ENCODE measurements around the gene SEC31B.

Gene SEC31B

DNA sequence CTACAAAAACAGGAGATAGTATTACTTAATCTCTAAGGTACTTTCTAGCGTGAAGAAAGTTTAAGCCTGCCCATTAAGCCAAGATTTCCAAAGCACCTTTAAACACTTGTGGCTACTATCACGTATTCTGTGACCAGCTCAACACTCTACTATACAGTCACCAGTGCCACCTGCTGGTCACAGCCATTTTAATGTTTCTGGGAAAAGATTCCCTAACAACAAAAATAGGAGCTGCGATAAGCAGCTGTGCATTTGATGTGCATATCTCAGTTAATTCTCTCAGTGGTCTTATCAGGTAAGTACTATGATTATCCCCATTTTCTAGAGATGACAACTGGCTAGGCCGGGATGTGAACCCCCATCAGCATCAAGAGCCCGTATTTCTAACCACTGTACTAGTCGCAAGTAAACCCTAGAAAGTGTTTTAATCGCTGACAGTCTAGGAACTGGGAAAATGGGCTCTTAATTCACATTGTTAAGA lies 860 bp downstream of the SEC31B start:
- DNase-seq (peak; percentile 75), ATAC-seq (no peak)
- H3K9me3 Mint-ChIP-seq = no peaks in the 10 kb centered on the region
- H3K36me3 Mint-ChIP-seq (ENCODE audit: low read depth) = peaks cover 19% of the 10 kb centered on the region
- H3K27me3 Mint-ChIP-seq = no peaks in the 10 kb centered on the region
- H3K27ac Mint-ChIP-seq = no peak overlapping the region
- H3K4me1 Mint-ChIP-seq = peaks cover 11% of the 10 kb centered on the region
- no peak overlapping the region for H3K4me3 Mint-ChIP-seq

DNA sequence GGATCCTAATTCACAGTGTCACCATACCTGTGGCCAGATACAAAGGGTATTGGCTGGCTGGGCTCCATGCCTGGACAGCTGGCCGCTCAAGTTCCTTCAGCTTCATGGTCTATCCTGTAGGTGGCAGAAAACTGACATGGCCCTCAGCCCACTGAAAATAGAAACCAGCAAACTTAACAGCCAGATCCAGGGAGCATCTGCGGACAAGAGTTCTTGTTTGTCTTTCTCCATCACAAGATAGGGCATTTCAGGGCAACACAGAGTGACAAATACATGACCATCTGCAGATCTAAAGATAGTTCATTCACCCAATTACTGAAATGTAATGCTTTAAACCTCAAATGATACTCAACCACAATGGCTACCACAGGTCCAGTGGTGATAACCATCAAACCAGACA lies 2.8 kb downstream of the SEC31B start:
- H3K36me3 Mint-ChIP-seq (ENCODE audit: low read depth) = peaks cover 12% of the 10 kb centered on the region
- ATAC-seq (no peak), DNase-seq (no peak)
- H3K27ac Mint-ChIP-seq = no peak overlapping the region
- no peaks in the 10 kb centered on the region for H3K27me3 Mint-ChIP-seq
- H3K9me3 Mint-ChIP-seq = no peaks in the 10 kb centered on the region
- no peak overlapping the region for H3K4me3 Mint-ChIP-seq
- peaks cover 16% of the 10 kb centered on the region for H3K4me1 Mint-ChIP-seq

DNA sequence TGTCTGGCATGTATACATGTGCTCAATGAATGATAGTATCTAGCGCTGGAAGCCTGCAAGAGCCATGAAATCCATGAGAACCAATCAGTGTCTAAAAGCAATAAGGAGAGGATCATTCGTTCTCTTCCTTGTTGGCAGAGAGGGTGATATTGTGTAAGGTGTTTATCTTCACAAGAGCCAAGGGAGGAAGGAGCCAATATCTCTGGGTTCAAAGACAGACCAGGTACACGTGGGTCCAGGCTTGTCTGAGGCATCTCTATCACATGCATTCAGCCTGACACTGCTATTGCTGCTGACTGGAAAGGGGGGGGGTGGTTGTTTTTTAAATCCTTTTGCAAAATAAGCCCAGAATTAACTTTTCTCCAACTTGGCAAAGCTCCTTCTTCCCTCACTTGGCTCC lies 4.0 kb downstream of the SEC31B start:
- Mint-ChIP-seq H3K27ac (no peak overlapping the region), H3K4me3 (no peak overlapping the region), H3K4me1 (peaks cover 29% of the 10 kb centered on the region), H3K9me3 (no peaks in the 10 kb centered on the region), H3K36me3 (ENCODE audit: low read depth) (peaks cover 12% of the 10 kb centered on the region), H3K27me3 (no peaks in the 10 kb centered on the region)
- ATAC-seq = no peak
- DNase-seq = no peak

DNA sequence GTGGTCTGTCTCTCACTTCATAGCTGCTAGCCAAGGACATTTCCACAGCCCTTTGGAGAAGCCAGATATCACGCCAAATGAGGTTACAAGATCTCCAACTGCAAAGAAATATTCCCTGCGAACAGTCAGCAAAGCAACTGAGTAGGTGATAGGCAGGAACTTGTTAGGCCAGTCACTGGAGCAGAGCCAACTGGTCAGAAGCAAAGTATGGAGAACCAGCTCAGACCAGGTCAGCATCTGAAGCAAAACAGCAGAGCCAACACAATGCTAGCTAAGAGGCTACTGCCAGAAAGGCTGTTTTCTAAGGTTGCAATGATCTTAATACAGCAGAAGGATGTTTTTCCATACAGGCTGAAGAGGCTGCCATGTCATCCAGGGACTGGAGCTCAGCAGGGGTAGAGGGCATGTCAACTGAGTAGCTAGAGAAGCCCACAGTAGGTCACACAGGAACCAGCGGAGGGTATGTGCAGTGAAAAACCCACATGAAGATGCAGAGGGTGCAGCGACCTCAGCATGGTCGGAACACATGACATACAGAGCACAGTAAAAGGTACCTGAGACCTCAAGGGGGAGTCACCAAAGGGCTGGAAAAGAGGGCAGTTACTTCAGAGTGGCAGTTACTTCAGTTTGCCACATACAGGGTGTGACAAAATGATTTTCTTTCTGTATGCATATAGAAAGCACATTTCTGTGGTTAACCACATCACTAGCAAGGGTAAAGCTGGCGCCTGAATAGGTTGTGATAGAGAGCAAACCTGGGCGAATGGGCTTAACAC lies 8.9 kb downstream of the SEC31B start:
- Mint-ChIP-seq H3K27ac (peak overlapping the region; percentile 72), H3K4me1 (peaks cover 66% of the 10 kb centered on the region), H3K27me3 (no peaks in the 10 kb centered on the region), H3K9me3 (no peaks in the 10 kb centered on the region), H3K4me3 (peak overlapping the region; percentile 50), H3K36me3 (ENCODE audit: low read depth) (peaks cover 30% of the 10 kb centered on the region)
- ATAC-seq (peak; percentile 83), DNase-seq (peak; percentile 66)

DNA sequence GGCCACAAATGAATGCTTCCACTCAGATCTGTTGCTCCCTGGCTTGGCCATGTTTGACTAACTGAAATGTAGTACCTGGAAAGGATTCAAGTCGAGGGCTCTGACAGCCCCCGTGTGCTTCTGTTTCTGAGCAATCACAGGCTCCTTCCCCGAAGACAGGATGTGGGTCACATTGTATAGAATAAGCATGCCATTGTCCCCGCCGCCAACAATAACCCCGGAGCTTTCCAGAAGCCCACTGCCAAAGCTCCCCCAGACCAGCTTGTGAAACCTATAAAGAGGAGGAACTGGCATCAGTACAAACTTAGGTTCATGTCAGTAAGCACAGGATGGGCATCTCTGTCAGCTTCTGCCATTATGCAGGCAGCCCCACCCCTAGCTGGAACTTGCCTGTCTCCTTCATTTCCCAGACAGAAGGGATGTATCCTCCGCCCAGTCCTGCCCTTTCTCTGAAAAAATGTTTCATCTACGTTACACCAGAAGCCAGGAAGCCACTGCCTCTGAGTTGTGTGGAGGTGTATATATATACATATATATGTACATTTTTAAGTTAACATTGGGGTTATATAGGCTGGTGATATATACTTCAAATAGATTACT lies 10.3 kb downstream of the SEC31B start:
- peak overlapping the region; percentile 79 for H3K27ac Mint-ChIP-seq
- DNase-seq (peak; percentile 59), ATAC-seq (peak; percentile 16)
- peaks cover 34% of the 10 kb centered on the region for H3K36me3 Mint-ChIP-seq (ENCODE audit: low read depth)
- H3K4me3 Mint-ChIP-seq = peak overlapping the region; percentile 34
- no peaks in the 10 kb centered on the region for H3K27me3 Mint-ChIP-seq
- H3K4me1 Mint-ChIP-seq = peaks cover 70% of the 10 kb centered on the region
- H3K9me3 Mint-ChIP-seq = no peaks in the 10 kb centered on the region

DNA sequence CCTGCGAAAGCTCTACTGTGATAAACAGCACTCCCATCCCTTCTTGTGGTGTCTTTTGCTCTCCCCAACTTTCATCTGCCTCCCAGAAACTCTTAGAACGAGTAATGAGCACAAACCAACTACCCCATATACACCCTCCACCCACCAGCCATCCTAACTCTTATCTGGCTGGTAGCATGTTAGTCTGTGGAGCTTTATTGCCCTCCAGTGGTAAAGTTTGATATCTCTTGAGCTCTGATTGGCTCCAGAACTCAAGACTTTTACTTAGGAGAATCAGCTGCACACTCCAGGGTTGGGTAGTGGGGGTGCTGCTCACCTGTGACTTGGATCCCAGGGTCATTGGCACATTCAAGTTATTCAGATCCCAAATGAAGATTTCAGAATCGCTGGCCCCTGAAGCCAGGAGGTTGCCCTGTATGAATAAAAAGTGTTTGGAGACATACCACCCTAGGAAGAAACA lies 10.9 kb downstream of the SEC31B start:
- Mint-ChIP-seq H3K4me3 (peak overlapping the region; percentile 34), H3K9me3 (no peaks in the 10 kb centered on the region), H3K27ac (peak overlapping the region; percentile 79), H3K36me3 (ENCODE audit: low read depth) (peaks cover 32% of the 10 kb centered on the region), H3K4me1 (peaks cover 70% of the 10 kb centered on the region), H3K27me3 (no peaks in the 10 kb centered on the region)
- DNase-seq = peak; percentile 15
- peak; percentile 38 for ATAC-seq

- DNase-seq (no peak), ATAC-seq (no peak)
- no peaks in the 10 kb centered on the region for H3K27me3 Mint-ChIP-seq
- H3K27ac Mint-ChIP-seq = peak overlapping the region; percentile 79
- peaks cover 32% of the 10 kb centered on the region for H3K36me3 Mint-ChIP-seq (ENCODE audit: low read depth)
- H3K4me1 Mint-ChIP-seq = peaks cover 70% of the 10 kb centered on the region
- peak overlapping the region; percentile 34 for H3K4me3 Mint-ChIP-seq
- H3K9me3 Mint-ChIP-seq = no peaks in the 10 kb centered on the region
Measured at GRCh38 chr10:100508266-100508665, 11.4 kb downstream of the SEC31B start.

DNA sequence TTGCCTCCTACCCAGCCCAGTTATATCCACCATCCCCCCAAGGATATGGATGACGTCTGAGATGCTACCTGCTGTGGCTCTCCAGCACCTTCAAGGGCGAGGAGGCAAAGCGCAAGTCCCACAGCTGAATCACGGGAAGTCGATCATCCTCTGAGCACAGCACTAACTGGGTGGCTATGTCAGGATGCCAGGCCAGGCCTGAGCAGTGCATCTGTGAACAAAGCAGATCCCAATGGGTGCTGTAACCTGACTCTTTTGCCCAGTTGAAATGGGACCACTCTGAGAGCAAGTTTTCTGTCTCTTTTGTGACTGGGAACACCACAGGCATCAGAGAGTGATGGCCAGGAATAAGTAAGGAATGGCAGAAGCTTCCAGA lies 12.3 kb downstream of the SEC31B start:
- DNase-seq (no peak), ATAC-seq (no peak)
- H3K4me1 Mint-ChIP-seq = peaks cover 69% of the 10 kb centered on the region
- no peaks in the 10 kb centered on the region for H3K27me3 Mint-ChIP-seq
- H3K27ac Mint-ChIP-seq = no peak overlapping the region
- H3K4me3 Mint-ChIP-seq = no peak overlapping the region
- H3K9me3 Mint-ChIP-seq = no peaks in the 10 kb centered on the region
- peaks cover 32% of the 10 kb centered on the region for H3K36me3 Mint-ChIP-seq (ENCODE audit: low read depth)

- Mint-ChIP-seq H3K27ac (peak overlapping the region; percentile 70), H3K4me1 (peaks cover 64% of the 10 kb centered on the region), H3K36me3 (ENCODE audit: low read depth) (peaks cover 32% of the 10 kb centered on the region), H3K9me3 (no peaks in the 10 kb centered on the region), H3K27me3 (no peaks in the 10 kb centered on the region), H3K4me3 (no peak overlapping the region)
- ATAC-seq (peak; percentile 80), DNase-seq (peak; percentile 21)
Measured at GRCh38 chr10:100506596-100507356, 12.9 kb downstream of the SEC31B start.

GRCh38 chr10:100505164-100505563 lies 14.5 kb downstream of the SEC31B start:
- peaks cover 36% of the 10 kb centered on the region for H3K36me3 Mint-ChIP-seq (ENCODE audit: low read depth)
- ATAC-seq = no peak

GRCh38 chr10:100504096-100504495 lies 15.6 kb downstream of the SEC31B start:
- Mint-ChIP-seq H3K27ac (no peak overlapping the region), H3K4me1 (peaks cover 39% of the 10 kb centered on the region), H3K9me3 (no peaks in the 10 kb centered on the region), H3K4me3 (no peak overlapping the region), H3K27me3 (no peaks in the 10 kb centered on the region), H3K36me3 (ENCODE audit: low read depth) (peaks cover 34% of the 10 kb centered on the region)
- ATAC-seq = no peak
- DNase-seq = no peak

More at GRCh38 chr10:100505164-100505563, 14.5 kb downstream of the SEC31B start:
- H3K27ac Mint-ChIP-seq = no peak overlapping the region
- no peaks in the 10 kb centered on the region for H3K9me3 Mint-ChIP-seq
- H3K4me1 Mint-ChIP-seq = peaks cover 48% of the 10 kb centered on the region
- no peak for DNase-seq
- no peak overlapping the region for H3K4me3 Mint-ChIP-seq
- H3K27me3 Mint-ChIP-seq = no peaks in the 10 kb centered on the region

DNA sequence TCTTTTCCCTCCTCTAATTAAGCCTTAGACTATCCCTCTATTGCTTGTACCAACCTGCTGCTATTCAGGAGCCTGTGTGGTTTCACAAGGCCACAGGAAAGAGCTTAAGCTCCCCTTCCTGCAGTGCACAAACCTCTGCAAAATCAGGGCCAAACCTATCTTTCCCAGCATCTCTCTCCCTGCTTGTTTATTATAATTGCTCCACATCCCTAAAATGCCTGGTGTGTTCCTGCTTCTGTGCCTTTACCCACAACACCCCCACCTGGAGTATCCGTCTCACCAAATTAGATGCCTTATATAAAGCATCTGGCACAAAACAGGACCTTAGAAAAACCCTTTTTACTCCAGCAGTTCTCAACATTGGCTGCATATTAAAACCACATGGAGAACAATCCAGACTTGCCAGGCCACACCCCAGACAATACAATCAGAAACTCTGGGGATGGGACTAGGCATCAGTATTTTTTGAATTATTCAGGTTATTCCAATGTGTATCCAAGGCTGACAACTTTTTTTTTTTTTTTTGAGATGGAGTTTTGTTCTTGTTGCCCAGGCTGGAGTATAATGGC lies 16.7 kb downstream of the SEC31B start:
- peaks cover 31% of the 10 kb centered on the region for H3K4me1 Mint-ChIP-seq
- no peak overlapping the region for H3K27ac Mint-ChIP-seq

GRCh38 chr10:100501423-100501822 lies 18.2 kb downstream of the SEC31B start:
- Mint-ChIP-seq H3K4me3 (no peak overlapping the region), H3K4me1 (peaks cover 23% of the 10 kb centered on the region), H3K27me3 (no peaks in the 10 kb centered on the region), H3K27ac (no peak overlapping the region), H3K9me3 (no peaks in the 10 kb centered on the region), H3K36me3 (ENCODE audit: low read depth) (peaks cover 28% of the 10 kb centered on the region)
- DNase-seq (no peak), ATAC-seq (no peak)

More for the DNA sequence above, 16.7 kb downstream of the SEC31B start:
- DNase-seq (no peak), ATAC-seq (no peak)
- Mint-ChIP-seq H3K27me3 (no peaks in the 10 kb centered on the region), H3K36me3 (ENCODE audit: low read depth) (peaks cover 33% of the 10 kb centered on the region), H3K4me3 (no peak overlapping the region), H3K9me3 (no peaks in the 10 kb centered on the region)

DNA sequence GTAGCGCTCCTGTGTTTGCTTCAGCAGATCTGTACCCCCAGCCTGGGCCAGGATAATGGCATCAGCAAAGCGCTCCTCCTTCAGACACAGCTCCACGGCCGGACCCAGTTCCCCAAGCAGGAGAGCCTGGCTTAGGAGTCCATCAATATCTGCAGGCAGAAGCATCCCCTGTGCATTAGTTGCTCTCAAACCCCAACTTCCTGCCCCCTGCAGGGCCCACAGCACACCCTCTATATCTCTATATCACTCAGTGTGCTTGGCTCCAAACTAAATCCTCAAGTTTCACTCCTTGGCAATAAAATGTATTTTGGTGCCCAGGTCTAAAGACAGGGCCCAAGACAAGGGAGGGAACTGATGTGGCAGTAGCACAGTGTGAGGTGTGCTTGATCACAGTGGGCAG lies 21.6 kb downstream of the SEC31B start:
- Mint-ChIP-seq H3K4me1 (peaks cover 19% of the 10 kb centered on the region), H3K36me3 (ENCODE audit: low read depth) (peaks cover 29% of the 10 kb centered on the region), H3K27me3 (no peaks in the 10 kb centered on the region), H3K9me3 (no peaks in the 10 kb centered on the region), H3K27ac (no peak overlapping the region), H3K4me3 (no peak overlapping the region)
- no peak for DNase-seq
- ATAC-seq = no peak

Measured in activated naive CD8-positive, alpha-beta T cell treated with anti-CD3 and anti-CD28 coated beads, Interleukin-2, amount 50 U/mL, for 24 hours (primary cell).